HepG2 (cell line): ENCODE measurements around the gene NCOA4. TPM values are rescaled to one million over a fixed set of nuclear protein-coding genes. Genes with fewer than 3 reads are reported as not detected.

Experiments
- ATAC-seq: fragments of 200-7000 bp; cut with Tn5 transposase; 3 replicates; pipeline ENCODE4 v1.9.1; 2020; ENCODE audit warnings: mild to moderate bottlenecking, moderate library complexity
- BruUV-seq: library from RNA; stranded (reverse); fragments of 400-500 nt; replicated peaks from 2 replicates; lab custom pipeline; 2021; lab: Mats Ljungman, UMichigan
- CTCF ChIA-PET: fragments of 300-600 bp; formaldehyde crosslinking; extraction: SDS; loops from one replicate; lab custom pipeline; 2021; ENCODE audit warnings: low total read pairs, inconsistent platforms, low intra/inter-chr PET ratio; lab: Yijun Ruan, JAX
- POLR2A ChIA-PET: fragments of 350-600 bp; sonication (Branson Sonifier 250); formaldehyde crosslinking; loops from one replicate; lab custom pipeline; 2020; ENCODE audit warnings: antibody characterized with exemption, inconsistent platforms; lab: Yijun Ruan, JAX
- DNase-seq: peaks from one replicate; pipeline ENCODE4 v3.0.0-alpha.2; 2015; ENCODE audit warnings: low spot score
- FAIRE-seq: peaks from 3 replicates; lab custom pipeline; 2011; peaks lifted over from hg19 to GRCh38; lab: Jason Lieb, UNC
- H2AFZ ChIP-seq: one replicate; pipeline ENCODE4 v1.6.1; 2011; ENCODE audit warnings: low read length, inconsistent platforms
- H3K27ac ChIP-seq: fragments of 300-600 bp; 3 replicates; pipeline ENCODE4 v1.8.0; 2011; ENCODE audit warnings: mixed run types, mild to moderate bottlenecking, mixed read lengths, low read length, inconsistent platforms; ENCODE audit not compliant: insufficient read depth; ENCODE audit errors: extremely low read length
- H3K27me3 ChIP-seq, 2 experiments: fragments of 200-600 bp in 1 of 2; 2 replicates in 1 of 2; 3 replicates in 1 of 2; pipeline versions ENCODE4 v1.6.0 to v1.8.0; 2011; ENCODE audit warnings: low read length in 2 of 2, mild to moderate bottlenecking in 2 of 2, moderate library complexity in 2 of 2, inconsistent platforms in 1 of 2; ENCODE audit not compliant: insufficient read depth in 2 of 2, control insufficient read depth in 1 of 2
- H3K36me3 ChIP-seq, 2 experiments: fragments of 200-600 bp in 1 of 2; replicated peaks in 1 of 2; 2 replicates in 1 of 2; 3 replicates in 1 of 2; pipeline versions ENCODE4 v1.5.1 to v1.8.0; 2011; ENCODE audit warnings: low read length in 2 of 2, inconsistent platforms in 1 of 2; ENCODE audit not compliant: insufficient read depth in 2 of 2, control insufficient read depth in 1 of 2
- H3K4me1 ChIP-seq: 2 replicates; pipeline ENCODE4 v1.5.1; 2012; ENCODE audit warnings: low read length, inconsistent platforms; ENCODE audit not compliant: insufficient read depth
- H3K4me2 ChIP-seq: 2 replicates; pipeline ENCODE4 v1.6.0; 2011; ENCODE audit warnings: low read depth, low read length, inconsistent platforms
- H3K4me3 ChIP-seq, 3 experiments: fragments of 200-600 bp in 1 of 3; sonication (generic), shearing (Covaris generic) in 1 of 3; replicated peaks in 1 of 3; 2 replicates each; pipeline ENCODE4 v1.5.1; 2011 to 2016; ENCODE audit warnings: low read length in 3 of 3, inconsistent platforms in 2 of 3, low read depth in 2 of 3, mild to moderate bottlenecking in 2 of 3, control low read depth in 1 of 3, mixed read lengths in 1 of 3; ENCODE audit not compliant: insufficient read depth in 1 of 3
- H3K79me2 ChIP-seq: one replicate; pipeline ENCODE4 v1.6.1; 2011; ENCODE audit warnings: low read length, inconsistent platforms; ENCODE audit not compliant: insufficient read depth
- H3K9ac ChIP-seq: 2 replicates; pipeline ENCODE4 v1.6.0; 2011; ENCODE audit warnings: mild to moderate bottlenecking, low read depth, low read length, inconsistent platforms; ENCODE audit not compliant: insufficient read depth
- H3K9me3 ChIP-seq: 2 replicates; pipeline ENCODE4 v1.5.1; 2012; ENCODE audit warnings: mild to moderate bottlenecking, low read length
- H4K20me1 ChIP-seq: 2 replicates; pipeline ENCODE4 v1.6.0; 2011; ENCODE audit warnings: inconsistent platforms, mild to moderate bottlenecking, low read length, moderate library complexity; ENCODE audit not compliant: insufficient read depth
- CBX2 ChIP-seq, 2 experiments: fragments of 200-600 bp in 1 of 2; sonication (generic); formaldehyde crosslinking in 1 of 2; IDR thresholded peaks; 2 replicates each; pipeline versions ENCODE4 v1.7.0 to v1.8.1; 2018 to 2022; ENCODE audit warnings: low read depth in 2 of 2, low read length in 1 of 2, mild to moderate bottlenecking in 1 of 2, missing genetic modification reagents in 1 of 2
- HOXA7 ChIP-seq: sonication (generic); formaldehyde crosslinking; IDR thresholded peaks from 2 replicates; pipeline ENCODE4 v1.8.1; 2022; ENCODE audit warnings: mild to moderate bottlenecking, missing genetic modification reagents, moderate library complexity
- SAFB2 ChIP-seq: sonication (generic); formaldehyde crosslinking; IDR thresholded peaks from 2 replicates; pipeline ENCODE4 v1.5.1; 2020; ENCODE audit warnings: missing genetic modification reagents, low read depth, mild to moderate bottlenecking, borderline replicate concordance
- SIN3B ChIP-seq: fragments of 150-350 bp; IDR thresholded peaks from 2 replicates; pipeline ENCODE4 v1.6.1; 2014; ENCODE audit warnings: low read length
- TP53 ChIP-seq: sonication (generic); formaldehyde crosslinking; conservative IDR thresholded peaks from 2 replicates; pipeline ENCODE4 v1.4.0; 2020; ENCODE audit warnings: missing genetic modification reagents
- ZNF34 ChIP-seq: sonication (generic); formaldehyde crosslinking; IDR thresholded peaks from 2 replicates; pipeline ENCODE4 v1.4.0; 2020; ENCODE audit warnings: mild to moderate bottlenecking, missing genetic modification reagents, borderline replicate concordance
- ZNF567 ChIP-seq: sonication (generic); formaldehyde crosslinking; IDR thresholded peaks from 2 replicates; pipeline ENCODE4 v1.8.1; 2023; ENCODE audit warnings: mild to moderate bottlenecking, missing genetic modification reagents, borderline replicate concordance
- in situ Hi-C: cut with HindIII; loops from 2 replicates; pipeline ENCODE4 v1.10.0; 2017; ENCODE audit warnings: low pct_unique_long_range_greater_than_20kb; ENCODE audit not compliant: extremely low pct_ligation_motif_present
- intact Hi-C: fragments of 100-400 bp; cut with micrococcal nuclease; formaldehyde crosslinking; loops from one replicate; pipeline ENCODE4 v1.10.0; 2022; ENCODE audit not compliant: unreplicated experiment
- polyA plus RNA-seq, 8 experiments: library from polyadenylated mRNA; depleted of rRNA in 3 of 8; stranded (reverse) in 7 of 8; unstranded in 1 of 8; fragments of >200 nt; fragmentation: Illumina TruSeq in 4 of 8; extraction: Trizol in 4 of 8; gene quantifications; 2 replicates each; pipeline versions ENCODE4 v1.2.1 to v1.2.3, GENCODE V29; 2011 to 2016; ENCODE audit warnings: low read depth in 4 of 8, missing spikeins in 1 of 8, mixed read lengths in 1 of 8; ENCODE audit not compliant: insufficient read depth in 1 of 8
- total RNA-seq, 5 experiments: library from RNA; depleted of rRNA; stranded (reverse); fragments of >200 nt; fragmentation: Illumina TruSeq; extraction: Trizol; gene quantifications; 2 replicates each; pipeline ENCODE4 v1.2.3, GENCODE V29; 2016; ENCODE audit warnings: low read depth in 1 of 5
- TF ChIP-seq, protein P1 (sequence below): IDR thresholded peaks from 2 replicates; pipeline ENCODE4 v1.6.1; 2016; ENCODE audit warnings: low read depth, borderline replicate concordance
- TF ChIP-seq, protein P2 (sequence below): sonication (generic); formaldehyde crosslinking; IDR thresholded peaks from 2 replicates; pipeline ENCODE4 v1.8.1; 2023; ENCODE audit warnings: mild to moderate bottlenecking, missing genetic modification reagents
- TF ChIP-seq, protein P3 (sequence below): IDR thresholded peaks from 2 replicates; pipeline ENCODE4 v1.6.1; 2016; ENCODE audit warnings: low read depth, missing genetic modification reagents, missing compliant biosample characterization
- TF ChIP-seq, protein P4 (sequence below): sonication (generic); formaldehyde crosslinking; IDR thresholded peaks from 2 replicates; pipeline ENCODE4 v1.5.0; 2020; ENCODE audit warnings: mild to moderate bottlenecking, low read depth, missing genetic modification reagents, borderline replicate concordance
- TF ChIP-seq, protein P5 (sequence below), 2 experiments: IDR thresholded peaks; 2 replicates each; pipeline ENCODE4 v1.6.1; 2011 to 2012; ENCODE audit warnings: low read length in 2 of 2, borderline replicate concordance in 1 of 2, low read depth in 1 of 2, mild to moderate bottlenecking in 1 of 2, moderate library complexity in 1 of 2

NCOA4 gene
- total and polyA plus RNA-seq, 2 of the 13 experiments (the other 11 are each of a cell fraction or from before 2014, with no cell fraction given), result 306 to 400 TPM

DNA sequence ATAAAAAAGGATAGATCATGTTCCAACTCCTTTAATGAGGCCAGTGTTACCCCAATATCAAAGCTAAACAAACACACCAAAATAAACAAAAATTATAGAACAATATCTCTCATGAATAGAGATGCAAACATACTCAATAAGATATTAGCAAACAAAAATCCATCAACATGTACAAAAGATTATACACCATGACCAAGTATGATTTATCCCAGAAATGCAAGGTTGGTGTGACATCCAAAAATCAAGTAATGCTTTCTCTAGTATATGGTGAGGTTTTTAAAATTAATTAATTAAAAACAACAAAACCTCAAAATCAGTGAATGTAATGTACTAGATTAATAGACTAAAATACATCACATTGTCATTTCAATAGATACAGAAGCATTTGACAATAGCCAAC, 26.6 kb upstream of the NCOA4 start:
- no peaks in the 10 kb centered on the region for H3K36me3 ChIP-seq
- H3K4me1 ChIP-seq, result peaks cover 61% of the 10 kb centered on the region
- no peak overlapping the region for H3K4me3 ChIP-seq
- H3K79me2 ChIP-seq, result no peaks in the 10 kb centered on the region
- ATAC-seq, result no peak
- H3K9me3 ChIP-seq, result no peaks in the 10 kb centered on the region
- no peak overlapping the region for H3K9ac ChIP-seq
- H3K27ac ChIP-seq, result no peak overlapping the region
- no TSS peak for BruUV-seq
- no peaks in the 10 kb centered on the region for H4K20me1 ChIP-seq
- in situ Hi-C loops (no loop called here), intact Hi-C loops (no loop called here)
- no peak overlapping the region for H3K4me2 ChIP-seq
- CTCF ChIA-PET, result no interaction called here
- H2AFZ ChIP-seq, result no peak overlapping the region
- DNase-seq, result no peak
- no peak for FAIRE-seq
- TF ChIP-seq, protein P1, sequence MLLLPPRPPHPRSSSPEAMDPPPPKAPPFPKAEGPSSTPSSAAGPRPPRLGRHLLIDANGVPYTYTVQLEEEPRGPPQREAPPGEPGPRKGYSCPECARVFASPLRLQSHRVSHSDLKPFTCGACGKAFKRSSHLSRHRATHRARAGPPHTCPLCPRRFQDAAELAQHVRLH (CRISPR knock-in tag), result no peak
- TF ChIP-seq, protein P2, sequence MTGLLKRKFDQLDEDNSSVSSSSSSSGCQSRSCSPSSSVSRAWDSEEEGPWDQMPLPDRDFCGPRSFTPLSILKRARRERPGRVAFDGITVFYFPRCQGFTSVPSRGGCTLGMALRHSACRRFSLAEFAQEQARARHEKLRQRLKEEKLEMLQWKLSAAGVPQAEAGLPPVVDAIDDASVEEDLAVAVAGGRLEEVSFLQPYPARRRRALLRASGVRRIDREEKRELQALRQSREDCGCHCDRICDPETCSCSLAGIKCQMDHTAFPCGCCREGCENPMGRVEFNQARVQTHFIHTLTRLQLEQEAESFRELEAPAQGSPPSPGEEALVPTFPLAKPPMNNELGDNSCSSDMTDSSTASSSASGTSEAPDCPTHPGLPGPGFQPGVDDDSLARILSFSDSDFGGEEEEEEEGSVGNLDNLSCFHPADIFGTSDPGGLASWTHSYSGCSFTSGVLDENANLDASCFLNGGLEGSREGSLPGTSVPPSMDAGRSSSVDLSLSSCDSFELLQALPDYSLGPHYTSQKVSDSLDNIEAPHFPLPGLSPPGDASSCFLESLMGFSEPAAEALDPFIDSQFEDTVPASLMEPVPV (CRISPR knock-in tag), result no peak
- TF ChIP-seq, protein P3, sequence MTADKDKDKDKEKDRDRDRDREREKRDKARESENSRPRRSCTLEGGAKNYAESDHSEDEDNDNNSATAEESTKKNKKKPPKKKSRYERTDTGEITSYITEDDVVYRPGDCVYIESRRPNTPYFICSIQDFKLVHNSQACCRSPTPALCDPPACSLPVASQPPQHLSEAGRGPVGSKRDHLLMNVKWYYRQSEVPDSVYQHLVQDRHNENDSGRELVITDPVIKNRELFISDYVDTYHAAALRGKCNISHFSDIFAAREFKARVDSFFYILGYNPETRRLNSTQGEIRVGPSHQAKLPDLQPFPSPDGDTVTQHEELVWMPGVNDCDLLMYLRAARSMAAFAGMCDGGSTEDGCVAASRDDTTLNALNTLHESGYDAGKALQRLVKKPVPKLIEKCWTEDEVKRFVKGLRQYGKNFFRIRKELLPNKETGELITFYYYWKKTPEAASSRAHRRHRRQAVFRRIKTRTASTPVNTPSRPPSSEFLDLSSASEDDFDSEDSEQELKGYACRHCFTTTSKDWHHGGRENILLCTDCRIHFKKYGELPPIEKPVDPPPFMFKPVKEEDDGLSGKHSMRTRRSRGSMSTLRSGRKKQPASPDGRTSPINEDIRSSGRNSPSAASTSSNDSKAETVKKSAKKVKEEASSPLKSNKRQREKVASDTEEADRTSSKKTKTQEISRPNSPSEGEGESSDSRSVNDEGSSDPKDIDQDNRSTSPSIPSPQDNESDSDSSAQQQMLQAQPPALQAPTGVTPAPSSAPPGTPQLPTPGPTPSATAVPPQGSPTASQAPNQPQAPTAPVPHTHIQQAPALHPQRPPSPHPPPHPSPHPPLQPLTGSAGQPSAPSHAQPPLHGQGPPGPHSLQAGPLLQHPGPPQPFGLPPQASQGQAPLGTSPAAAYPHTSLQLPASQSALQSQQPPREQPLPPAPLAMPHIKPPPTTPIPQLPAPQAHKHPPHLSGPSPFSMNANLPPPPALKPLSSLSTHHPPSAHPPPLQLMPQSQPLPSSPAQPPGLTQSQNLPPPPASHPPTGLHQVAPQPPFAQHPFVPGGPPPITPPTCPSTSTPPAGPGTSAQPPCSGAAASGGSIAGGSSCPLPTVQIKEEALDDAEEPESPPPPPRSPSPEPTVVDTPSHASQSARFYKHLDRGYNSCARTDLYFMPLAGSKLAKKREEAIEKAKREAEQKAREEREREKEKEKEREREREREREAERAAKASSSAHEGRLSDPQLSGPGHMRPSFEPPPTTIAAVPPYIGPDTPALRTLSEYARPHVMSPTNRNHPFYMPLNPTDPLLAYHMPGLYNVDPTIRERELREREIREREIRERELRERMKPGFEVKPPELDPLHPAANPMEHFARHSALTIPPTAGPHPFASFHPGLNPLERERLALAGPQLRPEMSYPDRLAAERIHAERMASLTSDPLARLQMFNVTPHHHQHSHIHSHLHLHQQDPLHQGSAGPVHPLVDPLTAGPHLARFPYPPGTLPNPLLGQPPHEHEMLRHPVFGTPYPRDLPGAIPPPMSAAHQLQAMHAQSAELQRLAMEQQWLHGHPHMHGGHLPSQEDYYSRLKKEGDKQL (CRISPR knock-in tag), result no peak
- TF ChIP-seq SIN3B (no peak), ZNF34 (CRISPR knock-in tag) (no peak), SAFB2 (no peak), TP53 (no peak), CBX2 (IDR thresholded peaks at IDR 0.05; ENCODE audit: low read depth, low read length) (no peak), CBX2 (CRISPR knock-in tag; IDR thresholded peaks at IDR 0.05; ENCODE audit: low read depth) (no peak), HOXA7 (CRISPR knock-in tag) (no peak), ZNF567 (CRISPR knock-in tag) (no peak)
- TF ChIP-seq, protein P4, sequence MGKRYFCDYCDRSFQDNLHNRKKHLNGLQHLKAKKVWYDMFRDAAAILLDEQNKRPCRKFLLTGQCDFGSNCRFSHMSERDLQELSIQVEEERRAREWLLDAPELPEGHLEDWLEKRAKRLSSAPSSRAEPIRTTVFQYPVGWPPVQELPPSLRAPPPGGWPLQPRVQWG (CRISPR knock-in tag), result no peak
- TF ChIP-seq, protein P5, sequence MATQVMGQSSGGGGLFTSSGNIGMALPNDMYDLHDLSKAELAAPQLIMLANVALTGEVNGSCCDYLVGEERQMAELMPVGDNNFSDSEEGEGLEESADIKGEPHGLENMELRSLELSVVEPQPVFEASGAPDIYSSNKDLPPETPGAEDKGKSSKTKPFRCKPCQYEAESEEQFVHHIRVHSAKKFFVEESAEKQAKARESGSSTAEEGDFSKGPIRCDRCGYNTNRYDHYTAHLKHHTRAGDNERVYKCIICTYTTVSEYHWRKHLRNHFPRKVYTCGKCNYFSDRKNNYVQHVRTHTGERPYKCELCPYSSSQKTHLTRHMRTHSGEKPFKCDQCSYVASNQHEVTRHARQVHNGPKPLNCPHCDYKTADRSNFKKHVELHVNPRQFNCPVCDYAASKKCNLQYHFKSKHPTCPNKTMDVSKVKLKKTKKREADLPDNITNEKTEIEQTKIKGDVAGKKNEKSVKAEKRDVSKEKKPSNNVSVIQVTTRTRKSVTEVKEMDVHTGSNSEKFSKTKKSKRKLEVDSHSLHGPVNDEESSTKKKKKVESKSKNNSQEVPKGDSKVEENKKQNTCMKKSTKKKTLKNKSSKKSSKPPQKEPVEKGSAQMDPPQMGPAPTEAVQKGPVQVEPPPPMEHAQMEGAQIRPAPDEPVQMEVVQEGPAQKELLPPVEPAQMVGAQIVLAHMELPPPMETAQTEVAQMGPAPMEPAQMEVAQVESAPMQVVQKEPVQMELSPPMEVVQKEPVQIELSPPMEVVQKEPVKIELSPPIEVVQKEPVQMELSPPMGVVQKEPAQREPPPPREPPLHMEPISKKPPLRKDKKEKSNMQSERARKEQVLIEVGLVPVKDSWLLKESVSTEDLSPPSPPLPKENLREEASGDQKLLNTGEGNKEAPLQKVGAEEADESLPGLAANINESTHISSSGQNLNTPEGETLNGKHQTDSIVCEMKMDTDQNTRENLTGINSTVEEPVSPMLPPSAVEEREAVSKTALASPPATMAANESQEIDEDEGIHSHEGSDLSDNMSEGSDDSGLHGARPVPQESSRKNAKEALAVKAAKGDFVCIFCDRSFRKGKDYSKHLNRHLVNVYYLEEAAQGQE (IDR thresholded peaks at IDR 0.05; ENCODE audit: borderline replicate concordance in 1 of 2, low read depth in 1 of 2, low read length in 2 of 2), result no peak
- TF ChIP-seq, all 625 proteins: peak for 0
- POLR2A ChIA-PET, result no interaction called here
- no peaks in the 10 kb centered on the region for H3K27me3 ChIP-seq
